ENCODE results near the gene NTMT1.
A peak's percentile ranks its signal among the peaks of the same experiment; 100 is the strongest.
"Not testable (repeated sequence)": the region's sequence is repeated elsewhere in the genome, so short reads cannot be mapped to it uniquely, and the experiment has no call there.

NTMT1 gene

GRCh38 chr9:129586245-129586644, 39.7 kb upstream of the NTMT1 start:
- H3K27me3 ChIP-seq (ENCODE audit: insufficient read depth, low read length) = no peaks in the 10 kb centered on the region
- H3K4me3 ChIP-seq (ENCODE audit: low read depth, low read length) = no peak overlapping the region
- peaks cover 5% of the 10 kb centered on the region for H3K4me1 ChIP-seq (ENCODE audit: control insufficient read depth, insufficient read depth, low read length, unreplicated experiment)
- H3K79me2 ChIP-seq (ENCODE audit: control insufficient read depth, insufficient read depth, low read length, unreplicated experiment) = no peaks in the 10 kb centered on the region
- no peak overlapping the region for H2AFZ ChIP-seq (ENCODE audit: low read length, unreplicated experiment)
- H3K27ac ChIP-seq (ENCODE audit: low read depth, low read length) = no peak overlapping the region
- H3K36me3 ChIP-seq (ENCODE audit: insufficient read depth, low read length) = no peaks in the 10 kb centered on the region

- H3K4me1 ChIP-seq (ENCODE audit: control insufficient read depth, insufficient read depth, low read length, unreplicated experiment) = peaks cover 5% of the 10 kb centered on the region
- H3K4me3 ChIP-seq (ENCODE audit: low read depth, low read length) = no peak overlapping the region
- no peaks in the 10 kb centered on the region for H3K79me2 ChIP-seq (ENCODE audit: control insufficient read depth, insufficient read depth, low read length, unreplicated experiment)
- no peaks in the 10 kb centered on the region for H3K27me3 ChIP-seq (ENCODE audit: insufficient read depth, low read length)
- no peaks in the 10 kb centered on the region for H3K36me3 ChIP-seq (ENCODE audit: insufficient read depth, low read length)
- no peak overlapping the region for H2AFZ ChIP-seq (ENCODE audit: low read length, unreplicated experiment)
- H3K27ac ChIP-seq (ENCODE audit: low read depth, low read length) = no peak overlapping the region
These were observed 39.3 kb upstream of the NTMT1 start for GRCh38 chr9:129586685-129587084.

DNA sequence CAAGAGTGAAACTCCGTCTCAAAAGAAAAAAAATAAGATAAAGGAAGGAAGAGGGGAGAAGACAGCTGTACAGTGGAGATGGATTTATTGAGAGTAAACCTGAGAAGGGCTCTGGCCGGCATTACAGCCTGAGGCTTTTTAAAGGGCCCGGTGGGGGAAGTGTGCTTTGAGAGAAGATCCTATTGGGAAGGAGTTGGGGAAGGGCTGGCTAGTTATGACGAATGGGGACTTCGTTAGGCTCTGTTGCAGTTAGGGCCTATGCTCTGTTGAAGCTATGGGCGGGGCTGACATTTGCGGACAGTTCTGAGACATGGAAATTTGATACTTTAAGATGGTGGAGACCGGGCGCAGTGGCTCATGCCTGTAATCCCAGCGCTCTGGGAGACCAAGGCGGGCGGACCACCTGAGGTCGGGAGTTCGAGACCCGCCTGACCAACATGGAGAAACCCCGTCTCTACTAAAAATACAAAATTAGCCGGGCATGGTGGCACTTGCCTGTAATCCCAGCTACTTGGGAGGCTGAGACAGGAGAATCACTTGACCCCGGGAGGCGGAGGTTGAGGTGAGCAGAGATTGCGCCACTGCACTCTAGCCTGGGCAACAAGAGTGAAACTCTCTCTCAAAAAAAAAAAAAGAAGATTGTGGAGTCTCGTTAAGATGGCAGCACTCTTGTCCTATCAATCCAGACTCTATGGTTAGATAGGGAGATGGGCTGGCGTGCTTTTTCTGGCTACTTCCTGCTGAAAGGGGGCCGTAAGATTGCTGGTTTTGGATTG, 38.3 kb upstream of the NTMT1 start:
- no peak overlapping the region for H3K27ac ChIP-seq (ENCODE audit: low read depth, low read length)

GRCh38 chr9:129590466-129590865, 35.5 kb upstream of the NTMT1 start:
- Histone ChIP-seq H2AFZ (ENCODE audit: low read length, unreplicated experiment) (no peak overlapping the region), H3K36me3 (ENCODE audit: insufficient read depth, low read length) (no peaks in the 10 kb centered on the region), H3K4me1 (ENCODE audit: control insufficient read depth, insufficient read depth, low read length, unreplicated experiment) (peaks cover 8% of the 10 kb centered on the region), H3K27ac (ENCODE audit: low read depth, low read length) (no peak overlapping the region), H3K79me2 (ENCODE audit: control insufficient read depth, insufficient read depth, low read length, unreplicated experiment) (no peaks in the 10 kb centered on the region), H3K4me3 (ENCODE audit: low read depth, low read length) (no peak overlapping the region), H3K27me3 (ENCODE audit: insufficient read depth, low read length) (no peaks in the 10 kb centered on the region)

More for the DNA sequence above, 38.3 kb upstream of the NTMT1 start:
- peaks cover 5% of the 10 kb centered on the region for H3K4me1 ChIP-seq (ENCODE audit: control insufficient read depth, insufficient read depth, low read length, unreplicated experiment)
- H3K36me3 ChIP-seq (ENCODE audit: insufficient read depth, low read length) = no peaks in the 10 kb centered on the region
- no peak overlapping the region for H3K4me3 ChIP-seq (ENCODE audit: low read depth, low read length)
- H2AFZ ChIP-seq (ENCODE audit: low read length, unreplicated experiment) = no peak overlapping the region
- H3K79me2 ChIP-seq (ENCODE audit: control insufficient read depth, insufficient read depth, low read length, unreplicated experiment) = no peaks in the 10 kb centered on the region
- no peaks in the 10 kb centered on the region for H3K27me3 ChIP-seq (ENCODE audit: insufficient read depth, low read length)

GRCh38 chr9:129591916-129592315, 34.0 kb upstream of the NTMT1 start:
- H3K4me3 ChIP-seq (ENCODE audit: low read depth, low read length) = no peak overlapping the region
- no peak overlapping the region for H2AFZ ChIP-seq (ENCODE audit: low read length, unreplicated experiment)
- H3K79me2 ChIP-seq (ENCODE audit: control insufficient read depth, insufficient read depth, low read length, unreplicated experiment) = no peaks in the 10 kb centered on the region
- no peaks in the 10 kb centered on the region for H3K36me3 ChIP-seq (ENCODE audit: insufficient read depth, low read length)
- no peaks in the 10 kb centered on the region for H3K27me3 ChIP-seq (ENCODE audit: insufficient read depth, low read length)
- H3K4me1 ChIP-seq (ENCODE audit: control insufficient read depth, insufficient read depth, low read length, unreplicated experiment) = peaks cover 17% of the 10 kb centered on the region
- no peak overlapping the region for H3K27ac ChIP-seq (ENCODE audit: low read depth, low read length)

GRCh38 chr9:129592790-129593189, 33.2 kb upstream of the NTMT1 start:
- H3K36me3 ChIP-seq (ENCODE audit: insufficient read depth, low read length); H3K79me2 ChIP-seq (ENCODE audit: control insufficient read depth, insufficient read depth, low read length, unreplicated experiment); H2AFZ ChIP-seq (ENCODE audit: low read length, unreplicated experiment); H3K27me3 ChIP-seq (ENCODE audit: insufficient read depth, low read length); H3K27ac ChIP-seq (ENCODE audit: low read depth, low read length); H3K4me3 ChIP-seq (ENCODE audit: low read depth, low read length): not testable (repeated sequence)
- peaks cover 21% of the 10 kb centered on the region for H3K4me1 ChIP-seq (ENCODE audit: control insufficient read depth, insufficient read depth, low read length, unreplicated experiment)

GRCh38 chr9:129594632-129595031, 31.3 kb upstream of the NTMT1 start:
- H3K36me3 ChIP-seq (ENCODE audit: insufficient read depth, low read length) = no peaks in the 10 kb centered on the region
- no peaks in the 10 kb centered on the region for H3K79me2 ChIP-seq (ENCODE audit: control insufficient read depth, insufficient read depth, low read length, unreplicated experiment)
- peaks cover 28% of the 10 kb centered on the region for H3K4me1 ChIP-seq (ENCODE audit: control insufficient read depth, insufficient read depth, low read length, unreplicated experiment)
- H2AFZ ChIP-seq (ENCODE audit: low read length, unreplicated experiment) = peak overlapping the region; percentile 57
- no peaks in the 10 kb centered on the region for H3K27me3 ChIP-seq (ENCODE audit: insufficient read depth, low read length)
- H3K4me3 ChIP-seq (ENCODE audit: low read depth, low read length) = no peak overlapping the region
- H3K27ac ChIP-seq (ENCODE audit: low read depth, low read length) = no peak overlapping the region

DNA sequence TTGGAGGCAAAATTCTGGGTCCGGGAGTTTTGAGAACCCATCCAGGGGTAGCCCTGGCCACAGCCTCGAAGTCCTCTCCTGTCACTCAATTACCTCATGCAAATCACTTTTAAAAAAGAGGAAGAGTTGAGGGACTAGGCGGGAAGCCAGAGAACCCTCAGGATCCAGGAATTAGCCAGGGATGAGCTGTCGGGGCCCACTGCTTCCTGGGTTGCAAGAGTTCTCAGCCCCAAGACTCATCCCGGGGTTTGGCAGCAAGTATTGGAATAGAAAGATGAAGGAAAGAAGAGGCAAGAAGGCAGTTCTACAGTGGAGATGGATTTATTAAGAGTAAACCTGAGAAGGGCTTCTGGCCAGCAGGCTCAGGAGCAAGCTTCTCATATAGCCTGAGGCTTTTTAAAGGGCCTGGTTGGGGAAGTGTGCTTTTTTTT, 30.6 kb upstream of the NTMT1 start:
- Histone ChIP-seq H3K27me3 (ENCODE audit: insufficient read depth, low read length) (no peaks in the 10 kb centered on the region), H3K27ac (ENCODE audit: low read depth, low read length) (peak overlapping the region; percentile 26; the same call in 1 of the 2 replicates), H3K4me1 (ENCODE audit: control insufficient read depth, insufficient read depth, low read length, unreplicated experiment) (peaks cover 28% of the 10 kb centered on the region), H3K79me2 (ENCODE audit: control insufficient read depth, insufficient read depth, low read length, unreplicated experiment) (no peaks in the 10 kb centered on the region), H3K4me3 (ENCODE audit: low read depth, low read length) (peak overlapping the region; percentile 22; the same call in 1 of the 2 replicates), H3K36me3 (ENCODE audit: insufficient read depth, low read length) (no peaks in the 10 kb centered on the region), H2AFZ (ENCODE audit: low read length, unreplicated experiment) (peak overlapping the region; percentile 57)

DNA sequence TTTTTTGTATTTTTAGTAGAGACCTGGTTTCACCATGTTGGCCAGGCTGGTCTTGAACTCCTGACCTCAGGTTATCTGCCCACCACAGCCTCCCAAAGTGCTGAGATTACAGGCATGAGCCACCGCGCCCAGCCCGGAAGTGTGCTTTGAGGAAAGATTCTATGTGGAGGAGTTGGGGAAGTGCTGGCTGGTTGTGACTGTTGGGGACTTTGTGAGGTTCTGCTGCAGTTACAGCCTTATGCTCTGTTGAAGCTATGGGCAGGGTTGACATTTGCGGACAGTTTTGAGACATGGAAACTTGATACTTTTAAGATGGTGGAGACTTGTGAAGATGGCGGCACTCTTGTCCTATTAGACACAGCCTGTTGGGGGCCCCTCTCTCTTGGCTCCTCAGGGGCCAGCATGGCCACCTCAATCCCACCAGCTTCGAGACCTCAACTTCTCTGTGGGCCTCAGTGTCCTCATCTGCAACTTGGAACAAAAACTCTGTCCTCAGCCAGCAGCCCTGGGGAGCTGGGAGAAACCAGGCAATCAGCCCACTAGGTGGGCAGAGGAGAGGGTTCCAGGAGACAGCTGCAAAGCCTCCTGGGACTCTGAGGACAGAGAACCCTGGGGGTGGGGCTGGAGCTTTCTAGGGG, 29.9 kb upstream of the NTMT1 start:
- H2AFZ ChIP-seq (ENCODE audit: low read length, unreplicated experiment) = no peak overlapping the region
- peak overlapping the region; percentile 79; the same call in 1 of the 2 replicates for H3K4me3 ChIP-seq (ENCODE audit: low read depth, low read length)
- no peaks in the 10 kb centered on the region for H3K79me2 ChIP-seq (ENCODE audit: control insufficient read depth, insufficient read depth, low read length, unreplicated experiment)
- H3K4me1 ChIP-seq (ENCODE audit: control insufficient read depth, insufficient read depth, low read length, unreplicated experiment) = peaks cover 28% of the 10 kb centered on the region
- H3K27me3 ChIP-seq (ENCODE audit: insufficient read depth, low read length) = no peaks in the 10 kb centered on the region
- no peak overlapping the region for H3K27ac ChIP-seq (ENCODE audit: low read depth, low read length)
- H3K36me3 ChIP-seq (ENCODE audit: insufficient read depth, low read length) = no peaks in the 10 kb centered on the region

DNA sequence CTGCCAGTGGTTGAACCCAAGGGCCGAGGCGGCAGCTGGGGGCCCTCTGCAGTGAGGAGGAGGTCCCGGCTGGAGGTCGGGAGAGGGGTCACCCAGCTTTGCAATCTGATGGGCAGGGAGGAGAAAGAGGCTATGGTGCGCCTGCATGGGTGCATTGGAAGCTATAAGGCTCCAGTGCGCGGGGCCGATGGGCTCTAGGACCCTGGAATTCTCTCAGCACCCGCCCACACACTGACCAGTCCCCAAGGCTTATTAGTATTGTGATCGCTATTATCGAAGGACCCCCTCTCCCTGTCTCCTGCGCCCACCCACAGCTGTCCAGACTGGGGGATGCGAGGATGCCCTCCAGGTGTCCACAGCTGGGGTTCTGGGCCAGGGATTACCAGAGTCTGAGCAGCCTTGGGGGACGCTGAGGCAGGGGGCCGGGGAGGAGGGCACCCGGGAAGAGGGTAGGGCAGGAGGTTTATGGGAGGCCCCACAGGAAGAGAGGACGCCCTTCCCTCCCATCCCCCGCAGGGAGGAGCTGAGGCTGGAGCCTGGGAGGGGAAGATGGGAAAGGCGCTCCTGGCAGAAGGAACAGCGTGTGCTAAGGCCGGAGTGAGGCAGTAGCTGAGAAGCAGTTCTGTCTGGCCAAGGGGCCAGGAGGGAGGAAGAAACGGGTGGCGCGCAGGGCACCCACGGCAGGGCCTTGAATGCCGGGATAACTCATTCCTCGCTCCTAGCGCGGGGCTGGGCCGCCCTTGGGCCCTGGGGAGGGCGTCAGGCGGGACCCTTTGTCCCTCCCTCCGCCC, 29.2 kb upstream of the NTMT1 start:
- peak overlapping the region; percentile 34 for H3K27ac ChIP-seq (ENCODE audit: low read depth, low read length)
- H3K27me3 ChIP-seq (ENCODE audit: insufficient read depth, low read length) = no peaks in the 10 kb centered on the region
- peak overlapping the region; percentile 43 for H2AFZ ChIP-seq (ENCODE audit: low read length, unreplicated experiment)
- peak overlapping the region; percentile 79 for H3K4me3 ChIP-seq (ENCODE audit: low read depth, low read length)
- peaks cover 28% of the 10 kb centered on the region for H3K4me1 ChIP-seq (ENCODE audit: control insufficient read depth, insufficient read depth, low read length, unreplicated experiment)
- no peaks in the 10 kb centered on the region for H3K36me3 ChIP-seq (ENCODE audit: insufficient read depth, low read length)
- no peaks in the 10 kb centered on the region for H3K79me2 ChIP-seq (ENCODE audit: control insufficient read depth, insufficient read depth, low read length, unreplicated experiment)

Measured in ACC112 (cell line).